T1000 (cell line): ENCODE results near the gene SNCAIP.
"Not testable (repeated sequence)": the region's sequence is repeated elsewhere in the genome, so short reads cannot be mapped to it uniquely, and the experiment has no call there.

Experiments
- DNase-seq: peaks from one replicate; lab custom pipeline; 2025; ENCODE audit warnings: mixed read lengths; lab: John Stamatoyannopoulos, UW

Gene SNCAIP

DNA sequence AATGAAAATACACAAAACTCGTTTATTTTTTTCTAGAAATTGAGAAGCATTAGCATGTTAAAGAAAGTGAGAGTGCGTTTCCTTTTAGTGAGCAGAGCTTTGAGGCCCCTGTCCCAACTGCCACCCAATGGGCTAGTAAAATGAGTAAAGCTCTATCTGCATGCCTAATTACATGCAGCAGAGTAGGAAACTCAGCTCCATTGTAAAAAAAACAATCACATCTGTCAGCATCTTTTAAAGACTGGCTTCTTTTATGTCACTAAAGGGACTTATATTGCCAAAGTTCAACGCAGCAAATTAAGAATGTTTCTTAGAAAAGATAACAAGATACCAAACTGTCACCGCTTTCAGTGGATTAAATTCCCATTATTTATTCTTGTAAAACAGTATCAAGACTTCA lies 154.0 kb downstream of the SNCAIP start:
- no peak for DNase-seq

DNA sequence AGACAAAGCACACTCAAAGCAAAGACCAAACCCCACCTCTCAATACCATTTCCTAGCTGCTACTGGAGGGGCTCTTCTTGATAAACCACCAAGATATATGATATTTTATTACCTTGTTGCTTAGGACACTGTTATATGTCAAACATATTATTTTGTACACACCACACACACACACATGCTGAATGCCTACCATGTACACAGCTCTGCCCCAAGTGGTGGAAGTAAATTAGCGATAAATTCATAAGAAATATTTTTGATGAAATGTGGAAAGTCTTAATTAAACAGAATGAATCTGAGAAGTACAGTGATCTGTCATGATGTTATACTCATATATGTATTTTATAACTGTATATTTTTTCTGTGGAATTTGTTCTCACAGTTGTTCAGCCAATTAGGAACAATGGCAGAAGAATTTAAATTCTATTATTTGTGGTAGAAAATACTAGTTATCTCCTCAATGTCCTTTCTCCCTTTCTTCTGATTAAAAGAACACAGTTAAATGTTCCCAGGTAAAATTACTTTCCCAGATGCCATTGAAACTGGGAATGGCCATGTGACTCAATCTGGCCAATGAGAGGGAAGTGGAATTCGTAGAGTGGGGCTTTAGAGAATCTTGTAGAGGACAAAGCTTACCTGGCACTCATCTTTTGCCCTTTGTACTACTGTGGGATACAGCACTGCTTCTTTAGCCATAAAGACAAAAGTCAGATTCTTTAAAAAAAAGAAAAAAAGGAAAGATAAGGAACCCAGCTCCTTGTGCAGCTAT lies 156.5 kb downstream of the SNCAIP start:
- DNase-seq: no peak

DNA sequence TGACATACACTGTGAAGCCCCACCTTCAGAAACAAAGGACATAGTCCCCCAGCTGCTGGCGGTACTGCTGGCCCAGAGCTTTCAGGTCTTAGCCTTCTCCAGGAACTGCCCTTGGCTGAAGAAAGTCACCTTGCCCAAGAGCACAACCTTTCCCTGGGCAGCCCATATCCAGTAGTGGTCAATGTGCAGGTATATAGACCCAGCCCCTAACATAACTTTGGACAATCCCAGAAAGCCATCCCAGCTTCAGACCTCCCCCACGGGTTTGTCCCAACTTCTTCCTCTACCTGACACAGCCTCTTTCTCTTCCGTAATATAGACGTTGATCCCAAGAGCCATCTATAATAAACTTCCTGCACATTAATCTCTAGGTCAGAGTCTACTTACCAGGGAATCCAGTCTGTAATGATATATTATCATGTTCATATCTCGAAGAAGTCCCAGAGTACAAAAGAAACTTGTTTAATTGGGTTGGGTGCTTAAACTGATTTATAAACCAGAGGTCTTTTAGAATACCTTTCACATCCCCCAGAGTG lies 157.4 kb downstream of the SNCAIP start:
- DNase-seq: no peak

DNA sequence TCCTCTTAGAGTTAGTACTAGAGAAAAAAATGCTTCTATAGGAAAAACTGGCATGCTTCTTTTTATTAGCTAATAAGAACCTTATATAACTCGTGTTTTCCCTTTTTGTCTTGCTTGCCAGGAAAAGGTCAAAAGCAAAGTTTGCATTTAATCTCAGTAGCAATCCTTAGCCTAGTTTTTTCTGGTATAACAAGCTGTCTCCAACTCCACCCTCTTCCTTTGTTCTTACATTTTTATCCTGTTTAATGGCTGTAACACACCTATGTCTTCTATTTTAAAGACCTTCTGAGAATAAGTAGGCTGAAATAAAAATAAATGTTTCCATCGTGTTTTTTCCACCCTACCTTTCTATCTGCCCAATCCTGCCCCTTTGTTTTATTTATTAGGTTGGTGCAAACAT lies 158.3 kb downstream of the SNCAIP start:
- no peak for DNase-seq

DNA sequence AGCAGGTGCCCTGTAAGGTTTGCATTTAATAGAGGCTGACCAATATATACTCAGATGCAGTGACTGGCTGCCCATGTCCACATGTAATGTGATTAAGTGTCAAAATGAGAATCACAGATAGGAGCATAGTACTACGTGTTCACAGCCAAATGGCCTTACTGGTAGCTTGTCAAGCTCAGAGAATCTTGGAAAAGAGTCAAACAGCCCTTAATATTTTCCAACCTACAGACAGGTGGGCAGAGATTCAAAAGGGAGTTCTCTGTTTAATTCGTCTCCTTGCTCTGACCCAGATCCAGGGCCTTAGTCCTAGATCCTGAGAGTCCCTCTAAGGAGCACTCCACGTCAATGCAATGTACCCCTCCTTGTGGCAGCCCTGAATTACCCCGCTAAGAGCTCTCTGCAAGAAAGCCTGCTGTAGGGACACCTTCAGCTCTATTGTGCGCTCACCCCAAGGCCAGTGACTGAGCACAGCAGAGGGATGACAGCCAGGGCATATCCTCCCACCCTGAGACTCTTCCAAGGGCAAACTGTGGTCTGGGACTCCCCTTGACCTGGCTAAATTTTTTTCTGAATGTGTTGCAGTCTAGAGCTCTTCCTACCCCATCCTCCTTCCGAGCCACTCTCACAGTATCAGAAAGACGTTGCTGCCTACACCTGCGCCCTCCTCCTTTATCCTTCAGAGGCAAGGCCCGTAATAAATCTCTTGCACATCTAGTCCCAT lies 159.2 kb downstream of the SNCAIP start:
- DNase-seq: no peak

DNA sequence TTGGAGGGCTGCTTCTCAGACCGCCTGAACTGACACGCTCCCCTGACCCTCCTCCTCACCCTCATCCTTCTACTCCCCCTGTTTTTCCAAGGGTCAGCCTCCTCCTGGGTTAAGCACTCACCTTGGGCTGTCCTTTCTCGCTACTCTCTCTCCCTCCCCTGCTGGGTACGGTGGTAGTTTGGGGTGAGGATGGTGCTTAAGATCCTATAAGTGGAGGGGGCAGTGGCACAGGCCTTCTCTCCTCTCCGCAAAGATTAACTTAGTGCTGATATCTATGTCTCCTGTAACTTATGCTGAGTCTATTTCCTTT lies 159.7 kb downstream of the SNCAIP start:
- DNase-seq: no peak

DNA sequence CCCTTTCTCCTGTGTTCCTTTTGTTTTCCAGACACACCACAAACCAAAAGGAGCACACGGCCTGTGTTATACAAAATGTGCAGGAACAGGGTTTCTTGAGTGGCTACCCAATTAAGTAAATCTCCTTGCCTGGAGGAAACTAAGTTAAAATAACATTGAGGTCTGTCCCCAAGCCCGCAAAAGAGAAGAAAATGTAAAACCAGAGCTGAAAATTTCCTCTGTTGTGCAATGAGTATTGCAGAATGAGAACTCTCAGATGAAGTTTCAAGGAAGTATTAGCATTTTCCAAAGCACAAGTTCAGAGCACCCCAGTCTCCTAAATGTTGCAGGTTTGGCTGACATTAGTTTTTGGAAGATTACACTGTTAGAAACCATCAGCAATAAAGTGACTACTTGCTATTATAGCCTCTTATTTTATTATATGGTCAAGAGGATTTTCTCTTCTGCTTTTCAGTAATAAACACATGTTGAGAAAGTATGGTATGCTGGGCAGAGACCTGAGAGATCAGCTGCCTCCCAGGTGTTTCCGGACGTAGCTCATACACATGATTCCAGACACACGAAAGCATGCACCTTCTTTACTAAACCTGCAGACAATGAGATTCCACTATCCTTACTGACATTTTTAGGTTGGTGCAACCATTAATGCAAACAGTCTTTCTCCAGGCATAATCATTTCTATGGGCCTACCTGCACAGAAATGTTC lies 161.3 kb downstream of the SNCAIP start:
- no peak for DNase-seq

DNA sequence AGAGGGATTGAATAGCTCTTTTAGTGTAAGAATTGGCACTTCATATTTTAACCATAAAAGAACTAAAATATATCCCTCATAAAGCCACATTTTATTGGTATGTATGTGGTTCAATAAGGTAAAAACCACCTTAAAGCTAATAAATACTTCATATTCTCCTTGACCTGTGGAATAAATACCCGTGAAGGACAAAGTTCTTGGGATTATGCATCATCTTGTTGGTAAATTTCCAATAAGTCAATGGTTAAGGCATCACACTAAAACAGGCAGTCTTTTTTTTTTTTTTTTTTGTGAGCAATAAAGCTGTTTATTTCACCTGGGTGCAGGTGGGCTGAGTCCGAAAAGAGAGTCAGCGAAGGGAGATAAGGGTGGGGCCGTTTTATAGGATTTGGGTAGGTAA lies 161.9 kb downstream of the SNCAIP start:
- DNase-seq: no peak

DNA sequence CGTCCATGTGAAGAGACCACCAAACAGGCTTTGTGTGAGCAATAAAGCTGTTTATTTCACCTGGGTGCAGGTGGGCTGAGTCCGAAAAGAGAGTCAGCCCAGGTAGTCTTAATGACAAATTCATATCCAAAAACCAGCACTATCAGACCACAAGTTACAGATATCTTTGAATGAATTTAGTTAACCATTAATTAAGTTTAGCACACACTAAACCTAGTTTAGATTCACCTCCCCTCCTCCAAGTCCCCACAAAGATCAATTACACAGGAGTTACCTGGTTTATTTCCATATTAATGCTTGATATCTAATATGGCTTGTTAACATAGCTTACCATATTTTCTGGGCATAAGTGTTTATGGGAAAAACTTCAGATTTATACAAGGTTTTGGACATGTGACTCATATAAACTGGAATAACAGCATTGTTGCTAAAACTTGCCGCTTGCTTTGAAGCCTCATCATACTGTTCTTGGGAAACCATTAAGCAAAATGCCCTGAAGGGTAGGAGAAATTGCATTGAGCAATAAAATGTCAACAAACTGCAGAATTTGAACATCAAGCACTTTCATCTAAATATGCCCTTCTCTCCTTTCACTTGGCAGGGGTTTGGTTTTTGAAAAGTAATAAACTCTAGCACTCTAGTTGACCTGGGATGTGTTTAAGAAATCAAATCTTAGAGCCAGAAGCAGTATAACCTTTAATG lies 166.9 kb downstream of the SNCAIP start:
- peak; percentile 6 for DNase-seq

DNA sequence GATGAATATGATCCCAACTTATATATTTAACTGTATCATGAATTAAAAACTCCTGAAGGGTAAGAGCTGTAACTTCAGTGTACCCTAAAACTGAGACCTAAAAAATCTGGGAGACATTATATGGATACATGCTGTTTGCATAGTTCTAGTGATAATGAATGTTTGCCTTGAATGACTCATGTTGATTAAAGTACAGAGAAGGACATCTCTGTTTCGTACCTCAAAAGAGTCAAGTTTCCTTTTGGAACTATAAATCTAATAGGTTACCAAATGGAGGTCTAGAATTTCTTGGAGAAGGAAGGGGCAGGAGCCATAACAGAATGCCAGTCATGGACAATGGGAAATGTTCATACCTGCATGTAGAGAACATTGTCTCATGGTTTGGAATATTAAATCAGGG lies 168.1 kb downstream of the SNCAIP start:
- no peak for DNase-seq

DNA sequence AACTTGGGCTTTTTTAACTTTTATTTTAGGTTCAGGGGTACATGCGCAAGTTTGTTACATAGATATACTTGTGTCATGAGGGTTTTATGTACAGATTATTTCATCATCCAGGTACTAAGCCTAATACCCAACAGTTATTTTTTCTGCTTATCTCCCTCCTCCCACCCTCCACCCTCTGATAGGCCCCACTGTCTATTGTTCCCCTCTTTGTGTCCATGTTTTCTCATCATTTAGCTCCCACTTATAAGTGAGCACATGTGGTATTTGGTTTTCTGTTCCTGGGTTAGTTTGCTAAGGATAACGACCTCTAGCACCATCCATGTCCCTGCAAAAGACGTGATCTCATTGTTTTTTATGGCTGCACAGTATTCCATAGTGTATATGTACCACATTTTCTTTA lies 172.1 kb downstream of the SNCAIP start:
- no peak for DNase-seq

DNA sequence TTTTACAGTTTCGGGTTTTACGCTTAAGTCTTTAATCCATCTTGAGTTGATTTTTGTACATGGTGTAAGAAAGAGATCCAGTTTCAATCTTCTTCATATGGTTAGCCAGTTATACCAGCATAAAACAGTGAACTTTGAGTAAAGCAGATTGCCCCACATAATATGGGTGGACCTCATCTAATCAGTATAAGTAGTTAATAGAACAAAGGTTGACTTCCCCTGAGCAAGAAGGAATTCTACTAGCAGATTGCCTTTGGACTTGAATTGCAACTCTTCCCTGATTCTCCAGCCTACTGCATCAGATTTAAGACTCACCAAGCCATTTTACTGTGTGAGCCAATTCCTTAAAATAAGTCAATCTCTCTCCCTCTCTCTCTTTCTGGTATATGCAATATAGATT lies 173.2 kb downstream of the SNCAIP start:
- no peak for DNase-seq

DNA sequence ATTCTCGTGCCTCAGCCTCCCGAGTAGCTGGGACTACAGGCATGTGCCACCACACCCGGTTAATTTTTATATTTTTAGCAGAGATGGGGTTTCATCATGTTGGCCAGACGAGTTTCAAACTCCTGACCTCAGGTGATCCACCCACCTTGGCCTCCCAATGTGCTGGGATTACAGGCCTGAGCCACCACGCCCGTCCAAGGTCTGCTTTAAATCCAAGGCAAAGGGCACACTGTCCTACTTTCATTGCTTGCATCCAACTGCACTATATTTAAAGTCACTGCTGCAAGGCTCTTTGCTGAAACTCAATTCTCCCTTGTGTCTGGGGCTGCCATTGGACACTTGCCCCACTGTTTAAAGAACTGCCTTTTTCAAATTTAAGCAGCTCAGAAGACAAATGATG lies 174.6 kb downstream of the SNCAIP start:
- DNase-seq: not testable (repeated sequence)

DNA sequence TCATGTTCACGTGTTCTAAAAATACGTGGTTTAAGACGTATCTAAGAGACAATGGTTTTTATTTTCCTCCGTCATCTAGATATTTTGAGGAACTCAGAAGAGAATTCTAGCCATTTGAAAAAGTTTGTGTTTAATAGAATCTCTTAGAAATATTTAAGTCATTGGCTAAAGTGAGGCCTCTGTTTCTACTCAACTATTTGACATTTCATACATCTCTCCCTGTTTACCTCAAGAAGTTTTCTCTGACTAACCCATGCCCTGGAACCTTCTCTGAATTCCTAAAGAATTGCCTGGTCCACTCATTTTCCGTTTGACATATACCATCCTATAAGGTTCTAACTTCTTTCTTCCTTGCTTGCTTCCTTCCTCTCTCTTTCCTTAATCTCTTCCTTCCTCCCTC lies 178.7 kb downstream of the SNCAIP start:
- DNase-seq: no peak

DNA sequence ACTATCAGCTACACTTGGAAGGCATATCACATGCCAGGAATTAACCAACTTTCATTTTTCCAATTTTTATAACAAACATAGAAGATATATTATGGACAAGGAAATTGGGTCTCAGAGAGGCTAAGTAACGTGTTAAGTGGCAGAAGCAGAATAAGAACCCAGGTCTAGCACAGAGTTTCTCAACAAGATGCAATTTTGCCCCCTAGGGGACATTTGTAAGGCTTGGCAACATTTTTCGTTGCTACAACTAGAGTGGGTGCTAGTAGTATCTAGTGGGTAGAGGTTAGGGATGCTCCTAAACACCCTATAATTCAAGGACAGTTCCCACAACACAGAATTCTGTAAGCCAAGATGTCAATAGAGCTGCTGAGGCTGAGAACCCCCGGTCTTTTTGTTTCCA lies 180.6 kb downstream of the SNCAIP start:
- no peak for DNase-seq

DNA sequence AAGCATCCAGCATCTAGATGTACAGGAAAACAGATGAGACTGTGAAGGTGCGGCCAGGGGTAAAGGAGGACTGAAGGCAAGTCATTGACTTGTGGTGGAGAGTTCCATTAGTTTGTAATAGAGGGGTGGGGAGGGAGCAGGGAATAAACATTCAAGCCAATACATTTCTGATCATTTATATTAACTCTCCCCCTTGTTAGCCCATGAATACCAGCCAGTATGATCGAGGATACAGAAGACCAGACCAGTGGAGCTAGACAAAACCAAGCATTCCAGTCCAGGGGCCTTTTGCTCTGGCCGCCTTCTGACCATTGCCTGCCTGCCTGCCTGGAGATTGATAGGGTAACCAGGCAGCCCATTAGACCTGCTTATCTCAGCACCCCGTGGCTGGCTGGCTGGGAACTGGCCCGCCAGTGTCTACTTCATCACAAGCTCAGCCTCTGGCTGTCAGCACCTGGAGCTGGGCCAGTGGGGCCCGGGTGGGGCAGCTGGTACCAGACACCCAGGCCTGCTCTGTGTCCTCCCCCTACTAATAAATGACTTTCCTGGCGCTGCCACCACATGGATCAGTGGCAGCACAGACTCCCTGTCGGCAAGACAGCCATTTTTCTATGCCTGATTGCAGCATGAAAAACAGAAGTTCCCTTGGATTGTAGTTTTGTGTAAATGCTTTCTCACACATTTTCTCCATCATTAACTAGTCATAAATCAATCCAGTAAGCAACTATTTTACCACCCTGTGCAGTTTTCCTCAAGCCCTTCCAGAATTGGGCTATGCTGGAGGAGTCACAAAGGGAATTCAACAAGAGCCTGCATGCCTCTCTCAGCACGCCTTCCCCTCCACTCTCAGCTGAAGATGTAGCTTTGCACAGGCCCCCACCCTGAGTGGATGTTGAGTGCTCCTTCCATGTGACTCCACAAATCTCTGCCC lies 181.3 kb downstream of the SNCAIP start:
- DNase-seq: no peak

DNA sequence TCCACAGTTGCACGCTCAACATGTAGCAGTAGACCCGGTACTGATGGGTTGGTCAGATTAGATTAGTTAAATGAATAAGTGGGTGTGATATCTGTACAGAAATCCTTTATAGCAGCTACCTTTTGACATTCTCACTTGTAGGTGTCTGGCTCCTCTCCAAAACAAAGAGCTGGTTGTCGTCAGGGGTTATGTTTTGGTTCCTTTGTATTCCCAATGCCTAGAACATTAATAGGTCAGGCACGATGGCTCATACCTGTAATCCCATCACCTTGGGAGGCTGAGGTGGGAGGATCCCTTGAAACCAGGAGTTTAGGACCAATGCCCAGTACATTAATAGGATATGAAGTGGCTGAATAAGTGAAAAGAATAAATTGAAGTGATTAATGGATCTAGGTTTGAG lies 182.1 kb downstream of the SNCAIP start:
- no peak for DNase-seq

DNA sequence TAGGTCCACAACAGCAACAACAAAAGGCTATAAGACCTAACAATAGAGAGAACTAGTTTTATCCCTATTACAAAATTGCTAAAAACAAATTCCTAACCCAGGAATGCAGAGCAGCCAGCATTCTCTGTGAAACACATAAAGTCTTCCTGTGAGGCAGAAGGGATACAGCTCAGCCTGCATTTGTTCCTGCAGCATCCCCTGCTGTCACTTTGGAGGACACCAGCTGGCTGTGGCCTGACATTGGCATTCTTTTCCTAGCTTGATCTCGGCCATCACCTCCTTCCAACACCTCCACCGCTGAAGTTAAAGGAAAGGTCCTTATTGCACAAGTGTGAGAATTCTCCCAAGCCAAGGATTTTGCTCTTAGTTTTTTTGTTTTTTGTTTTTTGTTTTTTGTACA lies 186.1 kb downstream of the SNCAIP start:
- no peak for DNase-seq

DNA sequence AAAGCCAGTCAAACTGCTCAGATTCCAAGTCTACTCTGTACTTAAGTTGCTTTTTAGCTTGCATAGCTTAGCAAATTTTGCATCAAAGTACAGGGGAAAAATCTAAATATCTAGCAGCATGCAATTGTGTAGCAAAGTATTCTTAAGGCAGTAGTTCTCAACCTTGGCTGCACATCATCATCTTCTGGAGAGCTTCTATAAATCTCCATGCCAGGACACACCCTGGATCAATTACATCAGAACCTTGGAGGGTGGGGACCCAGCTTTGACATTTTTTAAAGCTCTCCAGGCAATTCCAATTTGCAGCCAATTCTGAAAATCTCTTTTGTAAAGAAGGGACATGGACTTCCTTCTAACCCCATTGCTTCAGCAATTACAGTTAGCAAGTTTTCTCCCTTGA lies 187.5 kb downstream of the SNCAIP start:
- no peak for DNase-seq

DNA sequence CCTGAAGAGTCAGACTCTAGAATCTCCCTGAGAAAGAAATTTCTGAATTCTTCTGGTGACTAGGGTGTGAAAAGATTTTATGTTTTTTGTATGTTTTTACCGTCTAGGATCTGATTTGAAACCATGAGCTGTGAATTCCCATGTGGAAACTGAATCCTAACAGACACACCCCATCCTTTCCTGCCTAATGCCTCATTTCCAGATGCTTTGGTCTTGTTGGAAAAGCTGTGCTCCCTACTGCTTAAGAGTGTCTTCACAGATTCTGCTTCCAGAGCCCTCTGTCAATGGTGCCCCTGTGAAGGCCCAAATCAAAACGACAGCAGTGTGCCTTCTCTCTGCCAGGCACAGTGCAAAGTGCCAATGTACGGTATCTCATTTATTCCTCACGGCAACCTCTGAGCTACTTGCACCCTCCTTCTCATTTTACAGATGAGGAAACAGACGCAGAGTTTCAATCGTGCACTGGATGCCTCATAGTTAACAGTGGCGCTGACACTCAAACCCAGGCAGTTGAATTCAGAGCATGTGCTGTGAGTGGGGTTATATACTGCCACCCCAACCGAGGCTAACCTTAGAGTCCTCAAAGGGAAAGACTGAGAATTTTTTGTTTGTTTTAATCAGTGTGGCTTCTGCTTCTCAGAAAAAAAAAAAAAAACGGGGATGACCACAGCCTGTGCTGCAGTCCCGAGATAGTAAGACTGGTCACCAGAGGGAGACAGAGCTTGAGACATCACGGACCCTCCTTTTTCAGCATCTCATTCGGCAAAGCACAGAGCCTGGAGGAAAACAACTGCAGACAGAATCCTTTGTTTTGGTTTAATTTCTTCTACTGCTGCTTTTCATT lies 188.4 kb downstream of the SNCAIP start:
- peak; percentile 22 for DNase-seq
